Activated T-helper 1 cell treated with anti-CD3 and anti-CD28 coated beads, Interleukin-12 subunit alpha, Interleukin-12 subunit beta, Interleukin-2, Interleukin-4 antibody, amounts not matched to agents 30 ng/mL and 10 ng/mL and 1 ng/mL, durations not matched to agents 14 hours and 24 hours and 36 hours (primary cell): ENCODE data around the gene ITPRIPL1. TPM values are rescaled to one million over a fixed set of nuclear protein-coding genes. Genes with fewer than 3 reads are reported as not detected.

ENCODE experiments used
- DNase-seq: peaks from one replicate; pipeline ENCODE4 v3.0.0; 2021; ENCODE audit warnings: low spot score
- H3K27ac Mint-ChIP-seq: one replicate; pipeline ENCODE4 v1.8.0; 2021; ENCODE audit warnings: mild to moderate bottlenecking, mixed read lengths
- H3K27me3 Mint-ChIP-seq: one replicate; pipeline ENCODE4 v1.8.0; 2022; ENCODE audit warnings: mild to moderate bottlenecking, moderate library complexity, mixed read lengths; ENCODE audit not compliant: insufficient read depth
- H3K36me3 Mint-ChIP-seq: one replicate; pipeline ENCODE4 v1.8.0; 2021; ENCODE audit warnings: low read depth, mixed read lengths
- H3K4me1 Mint-ChIP-seq: one replicate; pipeline ENCODE4 v1.8.0; 2021; ENCODE audit warnings: low read depth, mixed read lengths
- H3K4me3 Mint-ChIP-seq: one replicate; pipeline ENCODE4 v1.8.0; 2021; ENCODE audit warnings: mild to moderate bottlenecking, moderate library complexity, mixed read lengths
- H3K9me3 Mint-ChIP-seq: one replicate; pipeline ENCODE4 v1.8.0; 2021; ENCODE audit warnings: mixed read lengths
- intact Hi-C: fragments of 100-400 bp; cut with micrococcal nuclease; formaldehyde crosslinking; loops from one replicate; pipeline ENCODE4 v1.15.1; 2024
- total RNA-seq: library from RNA; stranded (reverse); gene quantifications from 2 replicates; pipeline ENCODE4 v1.2.3, GENCODE V29; 2022

The ITPRIPL1 gene
- total RNA-seq, 1 donor from 2014 or later, result 52.1 TPM

- no peak overlapping the region for H3K27ac Mint-ChIP-seq
- peaks cover 25% of the 10 kb centered on the region for H3K4me1 Mint-ChIP-seq
- H3K4me3 Mint-ChIP-seq, result no peak overlapping the region
- DNase-seq, result no peak
- no peaks in the 10 kb centered on the region for H3K27me3 Mint-ChIP-seq
- H3K36me3 Mint-ChIP-seq, result peaks cover 71% of the 10 kb centered on the region
- intact Hi-C loops, result no loop called here
- H3K9me3 Mint-ChIP-seq, result no peaks in the 10 kb centered on the region
Measured at GRCh38 chr2:96345868-96346462, 20.8 kb downstream of the ITPRIPL1 start.

- Mint-ChIP-seq H3K4me3 (no peak overlapping the region), H3K27ac (peak overlapping the region; percentile 49), H3K4me1 (peaks cover 11% of the 10 kb centered on the region), H3K9me3 (no peaks in the 10 kb centered on the region), H3K27me3 (no peaks in the 10 kb centered on the region), H3K36me3 (peaks cover 69% of the 10 kb centered on the region)
- no peak for DNase-seq
- intact Hi-C loops, result no loop called here
Measured at GRCh38 chr2:96347395-96347794, 22.3 kb downstream of the ITPRIPL1 start.

- Mint-ChIP-seq H3K4me1 (no peaks in the 10 kb centered on the region), H3K27me3 (no peaks in the 10 kb centered on the region), H3K36me3 (peaks cover 55% of the 10 kb centered on the region), H3K4me3 (no peak overlapping the region), H3K9me3 (no peaks in the 10 kb centered on the region), H3K27ac (no peak overlapping the region)
- intact Hi-C loops, result no loop called here
- DNase-seq, result no peak
Measured at GRCh38 chr2:96353032-96353561, 28.0 kb downstream of the ITPRIPL1 start.

- no peaks in the 10 kb centered on the region for H3K4me1 Mint-ChIP-seq
- intact Hi-C loops, result no loop called here
- H3K9me3 Mint-ChIP-seq, result no peaks in the 10 kb centered on the region
- no peak overlapping the region for H3K4me3 Mint-ChIP-seq
- DNase-seq, result no peak
- no peaks in the 10 kb centered on the region for H3K27me3 Mint-ChIP-seq
- no peak overlapping the region for H3K27ac Mint-ChIP-seq
- peaks cover 56% of the 10 kb centered on the region for H3K36me3 Mint-ChIP-seq
Measured at GRCh38 chr2:96353606-96354101, 28.5 kb downstream of the ITPRIPL1 start.

- Mint-ChIP-seq H3K4me3 (no peak overlapping the region), H3K27ac (no peak overlapping the region), H3K4me1 (no peaks in the 10 kb centered on the region), H3K36me3 (peaks cover 56% of the 10 kb centered on the region), H3K9me3 (no peaks in the 10 kb centered on the region), H3K27me3 (no peaks in the 10 kb centered on the region)
- no peak for DNase-seq
- intact Hi-C loops, result no loop called here
Measured at GRCh38 chr2:96354492-96354891, 29.4 kb downstream of the ITPRIPL1 start.

- Mint-ChIP-seq H3K4me3 (no peak overlapping the region), H3K27me3 (no peaks in the 10 kb centered on the region), H3K36me3 (peaks cover 52% of the 10 kb centered on the region), H3K4me1 (no peaks in the 10 kb centered on the region), H3K9me3 (no peaks in the 10 kb centered on the region), H3K27ac (peak overlapping the region; percentile 15)
- no peak for DNase-seq
- intact Hi-C loops, result no loop called here
Measured at GRCh38 chr2:96356889-96357288, 31.8 kb downstream of the ITPRIPL1 start.

GRCh38 chr2:96359310-96359709 lies 34.2 kb downstream of the ITPRIPL1 start:
- Mint-ChIP-seq H3K4me1 (no peaks in the 10 kb centered on the region), H3K36me3 (peaks cover 39% of the 10 kb centered on the region), H3K4me3 (no peak overlapping the region), H3K9me3 (no peaks in the 10 kb centered on the region), H3K27ac (no peak overlapping the region), H3K27me3 (no peaks in the 10 kb centered on the region)
- no peak for DNase-seq
- intact Hi-C loops, result loop anchor here (1.0 kb wide), 1 partner anchor 149 kb away; no protein-coding TSS in a partner anchor

- no peaks in the 10 kb centered on the region for H3K4me1 Mint-ChIP-seq
- H3K9me3 Mint-ChIP-seq, result no peaks in the 10 kb centered on the region
- H3K27ac Mint-ChIP-seq, result no peak overlapping the region
- DNase-seq, result no peak
- intact Hi-C loops, result loop anchor here (1.0 kb wide), 1 partner anchor 148 kb away; no protein-coding TSS in a partner anchor
- no peaks in the 10 kb centered on the region for H3K27me3 Mint-ChIP-seq
- H3K4me3 Mint-ChIP-seq, result no peak overlapping the region
- H3K36me3 Mint-ChIP-seq, result peaks cover 34% of the 10 kb centered on the region
Measured at GRCh38 chr2:96359866-96360265, 34.7 kb downstream of the ITPRIPL1 start.

GRCh38 chr2:96361751-96362150 lies 36.6 kb downstream of the ITPRIPL1 start:
- Mint-ChIP-seq H3K27ac (no peak overlapping the region), H3K27me3 (no peaks in the 10 kb centered on the region), H3K4me3 (no peak overlapping the region), H3K36me3 (peaks cover 43% of the 10 kb centered on the region), H3K9me3 (no peaks in the 10 kb centered on the region), H3K4me1 (no peaks in the 10 kb centered on the region)
- DNase-seq, result no peak
- intact Hi-C loops, result no loop called here

- intact Hi-C loops, result no loop called here
- peaks cover 41% of the 10 kb centered on the region for H3K36me3 Mint-ChIP-seq
- H3K27ac Mint-ChIP-seq, result no peak overlapping the region
Measured at GRCh38 chr2:96369186-96369585, 44.1 kb downstream of the ITPRIPL1 start.

GRCh38 chr2:96374211-96374951 lies 49.3 kb downstream of the ITPRIPL1 start:
- H3K9me3 Mint-ChIP-seq, result peaks cover 21% of the 10 kb centered on the region
- peaks cover 37% of the 10 kb centered on the region for H3K36me3 Mint-ChIP-seq
- DNase-seq, result no peak
- no peak overlapping the region for H3K27ac Mint-ChIP-seq
- no peaks in the 10 kb centered on the region for H3K4me1 Mint-ChIP-seq
- H3K4me3 Mint-ChIP-seq, result no peak overlapping the region
- H3K27me3 Mint-ChIP-seq, result no peaks in the 10 kb centered on the region
- intact Hi-C loops, result no loop called here

More at GRCh38 chr2:96369186-96369585, 44.1 kb downstream of the ITPRIPL1 start:
- Mint-ChIP-seq H3K4me3 (no peak overlapping the region), H3K27me3 (no peaks in the 10 kb centered on the region), H3K4me1 (no peaks in the 10 kb centered on the region), H3K9me3 (no peaks in the 10 kb centered on the region)
- no peak for DNase-seq
